A204.1 (cell line): ENCODE measurements around the gene STEAP2.
"Not testable (repeated sequence)": the region's sequence is repeated elsewhere in the genome, so short reads cannot be mapped to it uniquely, and the experiment has no call there.

Experiments
- FAIRE-seq: peaks from 2 replicates; lab custom pipeline; 2012; peaks lifted over from hg19 to GRCh38; lab: Jason Lieb, UNC

The STEAP2 gene

GRCh38 chr7:90211391-90212148 is at the start of gene STEAP2:
STEAP2 (plus strand) TSS chr7:90211740; CDS start chr7:90225083, 13,343 bp downstream.
- no peak for FAIRE-seq

DNA sequence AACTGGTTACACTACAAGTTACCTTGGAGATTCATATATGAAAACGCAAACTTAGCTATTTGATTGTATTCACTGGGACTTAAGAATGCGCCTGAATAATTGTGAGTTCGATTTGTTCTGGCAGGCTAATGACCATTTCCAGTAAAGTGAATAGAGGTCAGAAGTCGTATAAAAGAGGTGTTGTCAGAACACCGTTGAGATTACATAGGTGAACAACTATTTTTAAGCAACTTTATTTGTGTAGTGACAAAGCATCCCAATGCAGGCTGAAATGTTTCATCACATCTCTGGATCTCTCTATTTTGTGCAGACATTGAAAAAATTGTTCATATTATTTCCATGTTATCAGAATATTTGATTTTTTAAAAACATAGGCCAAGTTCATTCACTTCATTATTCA is 48.0 kb upstream of the STEAP2 start:
- FAIRE-seq, result no peak

- FAIRE-seq, result no peak
Measured at GRCh38 chr7:90165724-90166123, 45.8 kb upstream of the STEAP2 start.

GRCh38 chr7:90166153-90166552 is 45.4 kb upstream of the STEAP2 start:
- no peak for FAIRE-seq

DNA sequence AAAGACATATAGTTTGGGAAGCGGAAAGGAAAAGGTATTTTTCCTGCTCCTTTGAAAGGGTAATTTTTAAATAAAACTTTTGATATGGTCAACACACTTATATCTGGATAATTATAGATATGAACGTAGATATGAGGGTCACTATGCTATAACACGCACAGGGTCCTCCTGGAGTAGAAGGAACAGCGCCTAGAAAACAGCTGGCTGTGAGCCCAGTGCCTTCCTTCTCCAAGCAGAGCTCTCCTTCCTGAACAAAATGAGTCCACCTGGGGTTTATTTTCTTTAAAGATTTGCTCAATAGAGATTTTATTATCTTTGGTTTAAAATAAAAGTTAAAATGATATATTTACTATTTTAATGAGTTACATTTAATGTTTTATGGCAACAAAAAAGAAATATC is 44.2 kb upstream of the STEAP2 start:
- FAIRE-seq, result no peak

DNA sequence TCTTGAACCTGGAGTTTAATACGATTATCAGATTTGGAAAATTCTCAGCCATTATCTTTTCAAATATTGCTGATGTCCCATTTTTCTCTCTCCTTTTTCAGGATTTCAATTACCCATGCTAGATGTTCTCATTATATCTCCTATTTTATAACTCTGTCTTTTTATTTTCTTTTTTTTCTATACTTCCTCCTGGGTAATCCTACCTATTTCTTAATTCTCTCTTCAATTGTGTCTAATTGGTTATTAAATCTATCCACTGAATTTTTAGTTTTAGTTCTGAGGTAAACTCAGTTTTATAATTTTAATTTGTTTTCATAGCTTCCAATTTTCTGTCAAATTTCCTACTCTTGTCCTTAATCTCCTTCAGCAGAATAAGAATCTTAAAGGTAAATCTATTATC is 41.6 kb upstream of the STEAP2 start:
- peak; percentile 71 for FAIRE-seq

GRCh38 chr7:90172121-90172520 is 39.4 kb upstream of the STEAP2 start:
- no peak for FAIRE-seq

- FAIRE-seq, result no peak
Measured at GRCh38 chr7:90172624-90173023, 38.9 kb upstream of the STEAP2 start.

DNA sequence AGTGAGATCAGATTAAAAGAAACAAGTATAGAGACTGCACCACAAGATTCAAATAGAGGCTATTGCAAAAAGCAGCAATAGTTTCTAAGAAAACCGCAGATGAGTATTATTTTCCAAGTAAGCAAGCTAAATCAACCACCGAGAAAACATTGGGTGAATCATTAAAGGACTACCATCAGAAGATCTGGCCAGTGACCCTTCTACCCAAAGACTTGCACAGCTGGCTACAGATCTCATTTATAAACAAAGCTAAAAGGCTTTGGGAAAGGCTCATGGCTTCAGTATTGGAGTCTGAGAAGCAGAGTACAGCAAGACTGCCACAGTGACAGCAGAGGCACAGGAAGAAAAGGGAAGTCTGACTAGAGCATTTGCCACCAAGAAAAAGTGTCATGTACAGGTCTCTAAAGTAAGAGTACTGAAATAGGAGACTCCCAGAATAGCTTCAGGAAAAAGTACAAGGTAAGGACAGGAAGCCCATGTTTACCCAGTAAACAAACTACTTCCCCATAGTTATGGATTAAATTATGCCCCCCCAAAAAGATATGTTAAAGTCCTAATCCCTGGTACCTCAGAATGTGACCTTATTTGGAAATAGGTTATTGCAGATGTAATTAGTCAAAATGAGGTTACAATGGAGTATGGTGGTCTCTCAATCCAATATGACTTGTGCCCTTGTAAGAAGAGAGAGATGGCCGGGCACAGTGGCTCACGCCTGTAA is 38.3 kb upstream of the STEAP2 start:
- FAIRE-seq, result no peak

DNA sequence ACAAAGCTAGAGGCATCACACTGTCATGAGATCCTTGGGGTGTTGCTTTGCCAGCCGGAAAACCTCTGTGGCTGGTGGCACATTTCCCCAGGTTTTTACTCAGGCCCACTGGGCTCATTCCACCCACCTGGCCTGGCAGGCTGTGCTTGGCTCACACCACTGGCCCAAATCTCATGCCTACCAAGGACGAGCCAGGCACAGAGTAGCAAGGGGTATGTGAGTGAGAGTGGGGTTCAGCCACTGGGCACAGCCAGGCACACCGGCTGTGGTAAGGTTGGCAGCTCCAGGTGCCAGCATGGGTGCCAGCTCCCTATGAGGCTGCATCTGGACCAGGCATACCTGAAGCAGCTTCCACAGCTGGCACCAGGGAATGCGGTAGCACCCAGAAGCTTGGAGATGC is 35.9 kb upstream of the STEAP2 start:
- no peak for FAIRE-seq

DNA sequence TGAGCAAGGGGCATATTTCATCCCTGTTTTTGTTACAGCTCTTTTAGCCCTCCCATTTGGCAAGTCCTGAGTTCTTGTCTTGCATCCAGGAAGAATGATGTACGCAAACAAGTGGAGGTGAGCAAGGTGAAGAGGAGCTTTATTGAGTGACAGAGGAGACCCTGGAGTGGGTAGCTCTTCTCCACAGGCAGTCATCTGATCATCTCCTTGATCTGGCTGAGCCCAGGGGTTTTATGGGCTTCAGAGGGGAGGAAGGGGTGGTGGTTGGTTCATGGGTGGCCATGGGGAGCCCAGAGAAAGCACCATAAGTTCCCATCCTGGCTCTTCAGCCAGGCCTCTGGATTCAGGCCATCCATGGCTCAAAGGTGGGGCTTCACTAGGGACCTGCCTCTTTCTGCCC is 35.3 kb upstream of the STEAP2 start:
- FAIRE-seq, result no peak

- FAIRE-seq, result no peak
Measured at GRCh38 chr7:90178166-90178565, 33.4 kb upstream of the STEAP2 start.

DNA sequence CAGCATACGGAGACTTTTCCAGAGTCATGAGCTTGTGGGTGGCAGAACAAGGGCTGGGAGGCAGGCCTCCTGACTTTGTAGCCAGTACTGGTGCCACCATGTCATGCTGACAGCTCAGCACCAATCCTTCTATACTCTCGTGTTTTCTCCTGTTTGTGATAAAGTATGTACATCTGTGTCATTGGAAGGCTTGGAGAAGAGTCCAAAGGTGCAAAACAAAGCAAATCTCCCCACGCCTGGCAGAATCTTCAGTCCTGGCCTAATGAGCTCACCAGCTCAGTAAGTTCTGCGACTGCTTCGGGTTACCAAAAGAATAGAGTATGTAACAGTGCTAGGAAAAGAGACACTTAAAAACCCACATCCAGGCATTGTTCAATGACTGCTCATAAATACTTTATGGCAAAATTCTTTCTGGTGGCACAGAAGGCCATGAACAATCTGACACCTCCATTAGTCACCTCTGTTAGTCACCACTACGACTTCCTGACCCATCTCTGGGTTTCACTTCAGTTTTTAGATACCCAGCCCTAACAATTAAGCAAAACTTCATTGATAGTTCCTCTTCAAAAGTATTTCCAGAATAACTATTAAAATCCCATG is 32.8 kb upstream of the STEAP2 start:
- no peak for FAIRE-seq

DNA sequence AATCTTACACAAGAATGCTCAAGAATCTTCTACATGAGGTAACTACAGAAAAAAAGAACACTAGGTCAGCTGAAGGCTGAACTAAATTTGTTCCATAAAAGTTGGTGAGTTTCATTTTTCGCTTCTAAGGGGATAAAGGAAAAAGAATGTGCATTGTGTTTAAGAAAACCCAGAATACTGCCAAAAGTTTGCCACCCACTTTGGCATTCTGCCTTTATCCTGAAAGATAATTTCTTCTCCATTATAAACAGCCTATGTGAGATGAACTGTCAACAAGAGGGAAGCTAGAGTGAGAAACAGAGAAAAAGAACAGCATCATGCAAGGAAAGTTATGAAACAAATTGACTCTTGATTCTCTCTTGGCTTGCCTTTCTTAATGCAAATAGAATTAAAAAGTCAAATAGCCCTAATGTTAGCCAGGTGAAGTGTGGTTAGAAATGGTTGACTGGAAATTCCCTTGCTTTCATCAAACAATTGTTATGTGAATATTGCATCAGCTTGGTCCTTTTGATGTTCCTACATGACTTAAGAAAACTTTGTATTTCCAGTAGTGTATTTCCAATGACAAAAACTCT is 31.4 kb upstream of the STEAP2 start:
- no peak for FAIRE-seq

DNA sequence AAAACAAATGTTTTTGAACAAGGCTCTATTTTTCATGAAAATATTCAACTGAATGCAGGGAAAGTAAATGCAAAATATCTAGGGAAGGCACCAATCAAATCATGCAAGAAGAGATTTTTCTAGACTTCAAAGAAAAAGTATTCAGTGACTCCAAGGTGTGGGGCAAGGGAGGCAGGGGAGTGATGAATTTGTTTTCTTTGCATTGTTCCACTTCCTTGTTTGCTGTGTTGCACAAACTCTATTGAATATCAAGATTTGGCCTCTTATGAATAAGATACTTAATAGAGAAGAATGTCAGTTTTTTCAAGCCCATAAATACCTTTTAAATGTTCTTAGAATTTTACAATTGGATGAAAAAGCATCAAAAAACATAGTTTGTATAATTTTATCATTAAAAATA is 30.9 kb upstream of the STEAP2 start:
- FAIRE-seq, result no peak

GRCh38 chr7:90181485-90181884 is 30.1 kb upstream of the STEAP2 start:
- no peak for FAIRE-seq

- not testable (repeated sequence) for FAIRE-seq
Measured at GRCh38 chr7:90186290-90186689, 25.2 kb upstream of the STEAP2 start.

- no peak for FAIRE-seq
Measured at GRCh38 chr7:90187507-90188050, 24.0 kb upstream of the STEAP2 start.

GRCh38 chr7:90188281-90188680 is 23.3 kb upstream of the STEAP2 start:
- no peak for FAIRE-seq

DNA sequence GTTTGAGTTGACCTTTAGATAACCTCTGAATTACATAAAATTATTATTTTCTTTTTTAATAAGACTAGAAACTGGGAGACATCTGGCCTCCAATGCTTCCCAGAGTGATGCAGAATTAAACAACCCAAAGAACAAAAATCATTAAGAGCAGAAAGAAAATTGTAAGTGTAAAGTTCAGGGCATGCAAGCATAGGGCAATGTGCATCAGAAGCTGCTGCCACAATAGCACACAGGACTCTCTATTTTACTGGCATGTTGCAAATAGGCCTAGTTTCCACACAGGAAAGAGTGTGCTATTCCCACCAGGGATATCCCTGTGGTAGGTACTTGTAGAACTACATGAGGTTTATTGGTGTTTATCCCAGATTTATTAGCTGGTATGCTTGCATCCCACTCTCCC is 20.5 kb upstream of the STEAP2 start:
- FAIRE-seq, result no peak

DNA sequence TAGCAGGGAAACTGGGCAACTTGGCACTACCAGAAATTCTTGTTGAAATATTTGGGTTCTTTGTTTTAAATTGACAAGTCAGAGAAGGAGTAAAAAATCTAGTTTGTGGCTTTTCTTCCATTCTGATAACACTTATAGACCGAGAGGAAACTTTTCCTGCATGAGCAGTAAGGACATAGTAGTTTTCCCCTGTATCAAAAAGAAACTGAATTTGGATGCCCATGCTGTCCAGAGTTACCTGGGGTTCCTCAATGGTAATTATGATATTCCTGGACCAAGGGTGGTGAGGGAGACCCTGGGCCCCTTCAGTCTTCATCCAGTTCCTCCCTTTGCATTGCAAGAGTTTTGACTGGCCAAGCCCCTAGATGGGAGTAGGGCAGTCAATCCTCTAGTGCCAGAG is 19.9 kb upstream of the STEAP2 start:
- no peak for FAIRE-seq

DNA sequence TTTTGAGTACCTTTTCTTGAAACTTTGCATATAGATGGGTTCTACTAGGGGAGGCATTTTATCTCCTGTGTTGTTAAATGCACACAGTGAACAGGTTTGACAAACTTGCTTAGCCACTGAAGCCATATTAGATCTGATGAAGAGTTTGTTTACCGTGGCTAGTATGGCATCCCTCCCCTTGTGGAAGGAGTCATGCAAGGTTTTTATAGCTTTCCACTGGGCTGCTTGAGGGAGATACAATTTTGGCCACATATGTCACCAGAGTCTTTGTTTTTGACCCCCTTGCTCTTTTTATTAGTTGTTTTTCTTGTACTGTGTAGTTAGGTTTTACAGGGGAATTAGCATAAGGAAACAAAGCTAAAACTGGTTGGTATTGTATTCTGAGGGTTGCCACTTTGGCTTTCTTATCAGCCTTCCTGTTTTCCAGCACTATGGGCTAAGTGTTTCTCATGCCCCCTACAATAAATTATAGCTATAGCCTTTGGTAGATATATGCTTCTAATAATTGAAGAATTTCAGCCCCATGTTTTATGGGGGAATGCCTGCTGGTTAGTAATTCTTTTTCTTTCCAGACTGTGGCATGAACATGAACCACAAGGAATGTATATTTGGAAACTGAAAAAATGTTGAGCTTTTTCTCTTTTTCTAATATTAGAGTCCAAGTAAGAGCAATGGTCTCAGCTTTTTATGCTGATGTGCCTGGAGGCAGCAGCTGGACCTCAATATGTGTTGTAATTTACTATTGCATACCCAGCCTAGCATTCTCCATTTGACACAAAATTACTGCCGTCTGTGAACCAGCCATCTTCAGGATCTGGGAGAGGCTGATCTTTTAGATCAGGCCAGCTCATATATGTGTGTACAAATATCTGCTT is 18.4 kb upstream of the STEAP2 start:
- FAIRE-seq, result no peak
